Osteocyte (in vitro differentiated cells): ENCODE results near the gene NTHL1. TPM values are rescaled to one million over a fixed set of nuclear protein-coding genes. Genes with fewer than 3 reads are reported as not detected.
A peak's percentile ranks its signal among the peaks of the same experiment; 100 is the strongest.

Experiments
- DNase-seq: peaks from one replicate; pipeline ENCODE4 v3.0.0; 2021; ENCODE audit warnings: mixed read lengths; ENCODE audit not compliant: unreplicated experiment; ENCODE audit errors: extremely low spot score
- H3K27ac Mint-ChIP-seq: one replicate; pipeline ENCODE4 v1.8.0; 2021; ENCODE audit warnings: mild to moderate bottlenecking, mixed read lengths; ENCODE audit not compliant: unreplicated experiment
- H3K27me3 Mint-ChIP-seq: one replicate; pipeline ENCODE4 v1.8.0; 2021; ENCODE audit warnings: mixed read lengths; ENCODE audit not compliant: unreplicated experiment
- H3K36me3 Mint-ChIP-seq: one replicate; pipeline ENCODE4 v1.8.0; 2021; ENCODE audit warnings: mixed read lengths; ENCODE audit not compliant: unreplicated experiment
- H3K4me1 Mint-ChIP-seq: one replicate; pipeline ENCODE4 v1.8.0; 2021; ENCODE audit warnings: mixed read lengths; ENCODE audit not compliant: unreplicated experiment
- H3K4me3 Mint-ChIP-seq: one replicate; pipeline ENCODE4 v1.8.0; 2021; ENCODE audit warnings: mild to moderate bottlenecking, moderate library complexity, mixed read lengths; ENCODE audit not compliant: unreplicated experiment
- H3K9me3 Mint-ChIP-seq: one replicate; pipeline ENCODE4 v1.8.0; 2021; ENCODE audit warnings: mixed read lengths; ENCODE audit not compliant: unreplicated experiment
- CTCF ChIP-seq: fragments of 200-600 bp; sonication (generic); IDR thresholded peaks from 2 replicates; pipeline ENCODE4 v1.5.0; 2021; ENCODE audit warnings: antibody characterized with exemption, mild to moderate bottlenecking, moderate library complexity
- long read RNA-seq: library from polyadenylated mRNA; unstranded; transcript quantifications from one replicate; pipeline ENCODE4 v2.0.0, GENCODE V29; 2021
- total RNA-seq: library from RNA; stranded (reverse); gene quantifications from 2 replicates; pipeline ENCODE4 v1.2.1, GENCODE V29; 2021

NTHL1 gene
- 22.2 and 24.3 TPM in 2 replicates for total RNA-seq
- long read RNA-seq, transcript NTHL1-201 (6 exons, 1,067 nt), result major isoform, 9 of 12 reads
- long read RNA-seq, partial matches to known transcripts, result 0 of 12 reads
- long read RNA-seq, other reads (novel, unspliced or antisense), result 3 of 12 reads

DNA sequence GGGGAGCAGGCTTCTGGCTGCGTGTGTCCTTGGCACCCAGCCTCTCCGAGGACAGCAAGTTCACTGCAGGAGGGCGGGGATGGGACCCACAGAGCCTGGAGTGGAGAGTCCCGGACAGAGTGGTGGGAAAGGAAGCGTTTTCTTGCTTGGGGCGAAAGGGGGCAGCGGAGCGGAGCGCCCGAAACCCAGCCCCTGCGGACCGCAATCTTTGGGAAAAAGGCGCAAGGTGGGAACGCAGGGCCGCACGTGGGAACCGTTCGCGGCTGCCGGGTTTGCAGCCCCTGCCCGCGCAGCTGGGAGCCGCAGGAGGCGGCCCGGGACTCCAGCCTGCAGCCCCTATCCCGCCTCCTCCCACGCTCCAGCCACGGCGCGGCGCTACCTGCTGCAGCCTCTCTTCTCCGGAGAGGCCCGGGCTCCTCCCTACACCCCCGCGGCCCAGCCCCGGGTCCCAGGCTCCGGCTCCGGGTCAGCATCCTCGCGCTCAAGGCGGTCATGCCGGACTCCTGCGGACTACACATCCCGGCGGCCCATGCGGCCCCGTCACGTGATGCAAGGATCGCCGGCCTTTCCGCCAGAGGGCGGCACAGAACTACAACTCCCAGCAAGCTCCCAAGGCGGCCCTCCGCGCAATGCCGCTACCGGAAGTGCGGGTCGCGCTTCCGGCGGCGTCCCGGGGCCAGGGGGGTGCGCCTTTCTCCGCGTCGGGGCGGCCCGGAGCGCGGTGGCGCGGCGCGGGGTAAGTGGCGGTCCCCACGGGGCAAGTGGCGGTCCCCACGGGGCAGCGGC, at the start of gene NTHL1, which contains the start of gene TSC2:
NTHL1 (minus strand) TSS at position 505 of the 786 bp plus-strand sequence; CDS start at position 494, 11 bp downstream.
TSC2 (plus strand) TSS at position 656 of the 786 bp plus-strand sequence. CDS start 631 bp downstream, outside the sequence.
- TF ChIP-seq CTCF, result peak; percentile 55
- Mint-ChIP-seq H3K27me3 (no peaks in the 10 kb centered on the region), H3K36me3 (peaks cover 4% of the 10 kb centered on the region), H3K4me3 (peak within 1 kb of the TSS; percentile 89), H3K27ac (peak within 1 kb of the TSS; percentile 85), H3K9me3 (no peaks in the 10 kb centered on the region), H3K4me1 (peaks cover 30% of the 10 kb centered on the region)
- peak; percentile 99 for DNase-seq

GRCh38 chr16:2096853-2097595, 49.4 kb upstream of the NTHL1 start:
- Mint-ChIP-seq H3K4me3 (no peak overlapping the region), H3K4me1 (no peaks in the 10 kb centered on the region), H3K27me3 (no peaks in the 10 kb centered on the region), H3K27ac (no peak overlapping the region), H3K36me3 (peaks cover 13% of the 10 kb centered on the region), H3K9me3 (no peaks in the 10 kb centered on the region)
- no peak for DNase-seq
- TF ChIP-seq CTCF, result no peak

DNA sequence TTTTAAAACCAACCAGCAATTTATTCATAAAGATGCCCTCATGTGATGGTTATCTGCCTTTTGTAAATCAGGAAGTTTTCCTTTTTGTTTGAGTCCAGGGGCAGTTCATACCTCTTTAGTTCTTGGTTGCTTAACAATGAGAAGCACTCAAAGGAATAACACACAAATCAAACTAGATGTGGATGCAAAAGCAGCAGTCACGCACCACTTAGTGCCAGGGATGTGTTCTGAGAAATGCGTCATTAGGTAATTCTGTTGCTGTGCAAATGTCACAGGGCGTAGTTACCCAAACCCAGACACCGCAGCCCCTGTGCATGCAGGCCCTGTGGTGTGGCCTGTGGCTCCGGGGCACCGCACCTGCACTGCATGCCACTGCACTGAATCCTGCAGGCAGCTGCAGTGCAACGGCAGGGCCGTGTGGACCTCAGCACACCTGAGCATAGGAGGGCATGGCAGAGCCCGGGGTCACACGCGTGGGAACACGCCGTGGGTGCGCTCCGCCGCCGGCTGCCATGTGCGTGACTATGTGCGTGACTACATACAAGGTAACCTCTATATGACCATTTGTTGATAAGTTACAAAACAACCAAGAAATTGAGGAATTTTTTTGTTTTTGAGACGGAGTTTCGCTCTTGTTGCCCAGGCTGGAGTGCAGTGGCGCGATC, 48.4 kb upstream of the NTHL1 start:
- H3K27me3 Mint-ChIP-seq, result no peaks in the 10 kb centered on the region
- no peak overlapping the region for H3K27ac Mint-ChIP-seq
- DNase-seq, result no peak
- no peaks in the 10 kb centered on the region for H3K9me3 Mint-ChIP-seq
- H3K4me3 Mint-ChIP-seq, result no peak overlapping the region
- H3K36me3 Mint-ChIP-seq, result peaks cover 13% of the 10 kb centered on the region
- H3K4me1 Mint-ChIP-seq, result no peaks in the 10 kb centered on the region
- TF ChIP-seq CTCF, result no peak

GRCh38 chr16:2095315-2095853, 47.8 kb upstream of the NTHL1 start:
- H3K4me1 Mint-ChIP-seq, result no peaks in the 10 kb centered on the region
- H3K27ac Mint-ChIP-seq, result no peak overlapping the region
- H3K4me3 Mint-ChIP-seq, result no peak overlapping the region
- no peak for TF ChIP-seq CTCF
- H3K27me3 Mint-ChIP-seq, result no peaks in the 10 kb centered on the region
- H3K36me3 Mint-ChIP-seq, result peaks cover 13% of the 10 kb centered on the region
- H3K9me3 Mint-ChIP-seq, result no peaks in the 10 kb centered on the region
- no peak for DNase-seq
